ENCODE measurements around the gene BTBD6. TPM values are rescaled to one million over a fixed set of nuclear protein-coding genes. Genes with fewer than 3 reads are reported as not detected.

The BTBD6 gene
- 10 to 100 TPM; 13.0 to 22.4 TPM for total RNA-seq

- H3K4me1 ChIP-seq = peaks cover 7% of the 10 kb centered on the region
- DNase-seq (peak; percentile 65 to 79 (median 77)), ATAC-seq (peak; percentile 85)
- peak within 1 kb of the TSS; percentile 48 to 84 (median 78) for H3K27ac ChIP-seq
- H3K9me3 ChIP-seq = no peaks in the 10 kb centered on the region
- WGBS, 2 donors = 35 to 46% methylated on average over 15 to 97 of the region's 130 CpGs
- no peaks in the 10 kb centered on the region for H3K27me3 ChIP-seq
- H3K36me3 ChIP-seq (replicated peaks in 1 of 2; ENCODE audit: insufficient read depth in 1 of 2, low read depth in 2 of 2) = no peaks in the 10 kb centered on the region
- intact Hi-C loops (cut with DNase I) = no loop called here
- no peak within 1 kb of the TSS for H3K4me3 ChIP-seq
- TF ChIP-seq, protein P1, sequence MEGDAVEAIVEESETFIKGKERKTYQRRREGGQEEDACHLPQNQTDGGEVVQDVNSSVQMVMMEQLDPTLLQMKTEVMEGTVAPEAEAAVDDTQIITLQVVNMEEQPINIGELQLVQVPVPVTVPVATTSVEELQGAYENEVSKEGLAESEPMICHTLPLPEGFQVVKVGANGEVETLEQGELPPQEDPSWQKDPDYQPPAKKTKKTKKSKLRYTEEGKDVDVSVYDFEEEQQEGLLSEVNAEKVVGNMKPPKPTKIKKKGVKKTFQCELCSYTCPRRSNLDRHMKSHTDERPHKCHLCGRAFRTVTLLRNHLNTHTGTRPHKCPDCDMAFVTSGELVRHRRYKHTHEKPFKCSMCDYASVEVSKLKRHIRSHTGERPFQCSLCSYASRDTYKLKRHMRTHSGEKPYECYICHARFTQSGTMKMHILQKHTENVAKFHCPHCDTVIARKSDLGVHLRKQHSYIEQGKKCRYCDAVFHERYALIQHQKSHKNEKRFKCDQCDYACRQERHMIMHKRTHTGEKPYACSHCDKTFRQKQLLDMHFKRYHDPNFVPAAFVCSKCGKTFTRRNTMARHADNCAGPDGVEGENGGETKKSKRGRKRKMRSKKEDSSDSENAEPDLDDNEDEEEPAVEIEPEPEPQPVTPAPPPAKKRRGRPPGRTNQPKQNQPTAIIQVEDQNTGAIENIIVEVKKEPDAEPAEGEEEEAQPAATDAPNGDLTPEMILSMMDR (IDR thresholded peaks at IDR 0.05) = no peak
- no peak for TF ChIP-seq POLR2A (IDR thresholded peaks at IDR 0.05)
These were observed at the start of gene BTBD6 for GRCh38 chr14:105248368-105249181. Gene BTBD6 (plus strand): TSS chr14:105248533. CDS start chr14:105248712, 179 bp downstream.

DNA sequence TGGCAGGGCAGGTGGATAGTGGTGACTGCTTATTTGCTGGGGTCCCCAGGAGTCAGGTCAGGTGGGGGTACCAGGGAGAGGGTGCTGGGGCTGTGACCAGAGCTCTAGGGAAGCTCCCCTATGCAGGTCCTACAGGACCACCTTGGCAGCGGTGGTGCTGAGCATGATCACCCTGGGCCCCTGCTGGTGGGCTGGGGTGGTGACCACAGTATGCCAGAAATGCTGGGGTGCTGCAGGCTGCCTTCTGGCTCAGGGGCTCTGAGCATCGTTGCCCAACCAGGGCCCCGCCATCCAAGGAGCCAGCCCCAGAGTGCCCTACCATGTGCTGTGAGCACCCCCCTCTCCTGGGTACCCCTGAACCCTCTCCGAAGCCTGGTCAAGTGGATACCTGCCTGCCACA is 49.7 kb upstream of the BTBD6 start:
- H3K27me3 ChIP-seq = peaks cover 0 to 46% of the 10 kb centered on the region in 2 donors
- H3K4me3 ChIP-seq = no peak overlapping the region
- no peaks in the 10 kb centered on the region for H3K9me3 ChIP-seq
- 20 to 74% methylated on average over 1 to 4 of the region's 4 CpGs for WGBS, 2 donors
- DNase-seq (no peak), ATAC-seq (no peak)
- intact Hi-C loops (cut with DNase I) = no loop called here
- TF ChIP-seq, protein P1 (IDR thresholded peaks at IDR 0.05) = no peak
- no peak for TF ChIP-seq POLR2A (IDR thresholded peaks at IDR 0.05)
- peak overlapping the region in 2 of 4 donors; percentile 14 to 24 for H3K27ac ChIP-seq
- no peaks in the 10 kb centered on the region for H3K36me3 ChIP-seq (replicated peaks in 1 of 2; ENCODE audit: insufficient read depth in 1 of 2, low read depth in 2 of 2)
- H3K4me1 ChIP-seq = peaks cover 38% of the 10 kb centered on the region

GRCh38 chr14:105199093-105199492 is 49.2 kb upstream of the BTBD6 start:
- DNase-seq (no peak), ATAC-seq (no peak)
- peaks cover 38% of the 10 kb centered on the region for H3K4me1 ChIP-seq
- H3K4me3 ChIP-seq = no peak overlapping the region
- 42 to 55% methylated on average over 6 to 17 of the region's 18 CpGs for WGBS, 2 donors
- TF ChIP-seq, protein P1 (IDR thresholded peaks at IDR 0.05) = no peak
- TF ChIP-seq POLR2A (IDR thresholded peaks at IDR 0.05) = peak in 2 of 3 donors; percentile 15 to 16
- peak overlapping the region in 1 of 4 donors; percentile 14 for H3K27ac ChIP-seq
- H3K36me3 ChIP-seq (replicated peaks in 1 of 2; ENCODE audit: insufficient read depth in 1 of 2, low read depth in 2 of 2) = no peaks in the 10 kb centered on the region
- H3K27me3 ChIP-seq = peaks cover 0 to 46% of the 10 kb centered on the region in 2 donors
- intact Hi-C loops (cut with DNase I) = no loop called here
- H3K9me3 ChIP-seq = no peaks in the 10 kb centered on the region

GRCh38 chr14:105200074-105200473 is 48.3 kb upstream of the BTBD6 start:
- Histone ChIP-seq H3K27ac (no peak overlapping the region), H3K27me3 (peaks cover 0 to 46% of the 10 kb centered on the region in 2 donors), H3K36me3 (replicated peaks in 1 of 2; ENCODE audit: insufficient read depth in 1 of 2, low read depth in 2 of 2) (no peaks in the 10 kb centered on the region), H3K4me3 (no peak overlapping the region), H3K4me1 (peaks cover 44% of the 10 kb centered on the region), H3K9me3 (no peaks in the 10 kb centered on the region)
- 64 to 65% methylated on average over 9 to 10 of the region's 10 CpGs for WGBS, 2 donors
- ATAC-seq (no peak), DNase-seq (no peak)
- intact Hi-C loops (cut with DNase I) = loop anchor here (5.0 kb wide), 2 partner anchors 82 to 147 kb away; no protein-coding TSS in a partner anchor
- no peak for TF ChIP-seq POLR2A (IDR thresholded peaks at IDR 0.05)
- TF ChIP-seq, protein P1 (IDR thresholded peaks at IDR 0.05) = no peak
